ENCODE measurements around the gene TNS1. TPM values are rescaled to one million over a fixed set of nuclear protein-coding genes. Genes with fewer than 3 reads are reported as not detected.
A peak's percentile ranks its signal among the peaks of the same experiment; 100 is the strongest.

The TNS1 gene
- total RNA-seq, 1 experiment from 2014 or later, result 3.4 TPM

GRCh38 chr2:217876253-217876570, 126.6 kb downstream of the TNS1 start:
- no peak overlapping the region for H3K4me3 Mint-ChIP-seq
- no peaks in the 10 kb centered on the region for H4K20me1 ChIP-seq (ENCODE audit: control insufficient read depth, insufficient read depth, insufficient read length)
- no peaks in the 10 kb centered on the region for H3K79me2 ChIP-seq (ENCODE audit: insufficient read depth, low read length)
- H3K9me3 Mint-ChIP-seq, result no peaks in the 10 kb centered on the region
- WGBS (ENCODE audit: extremely low coverage, insufficient read length, low lambda C conversion rate), result no CpG with 5 or more reads among the region's 4 CpGs
- no peak overlapping the region for H2BK15ac ChIP-seq (ENCODE audit: low read depth, low read length)
- H2BK12ac ChIP-seq (ENCODE audit: insufficient read length, low read depth, low read length), result no peak overlapping the region
- no peak overlapping the region for H3K27ac ChIP-seq (ENCODE audit: insufficient read length, low read depth, low read length)
- no peak overlapping the region for H2AFZ ChIP-seq (ENCODE audit: low read length)
- H3K9me3 ChIP-seq (ENCODE audit: control insufficient read depth, low read depth, low read length), result no peaks in the 10 kb centered on the region
- H3K27me3 ChIP-seq (ENCODE audit: insufficient read depth, low read length), result no peaks in the 10 kb centered on the region
- no peak overlapping the region for H2BK20ac ChIP-seq (ENCODE audit: low read depth, low read length, poor library complexity, severe bottlenecking)
- no peak overlapping the region for H3K18ac ChIP-seq (ENCODE audit: insufficient read length, low read depth, low read length)
- H4K8ac ChIP-seq (replicated peaks; ENCODE audit: insufficient read length, low read depth, low read length), result no peak overlapping the region
- H3K4me1 ChIP-seq (ENCODE audit: insufficient read depth, low read length), result no peaks in the 10 kb centered on the region; the same call in 1 of the 2 replicates
- no peak overlapping the region for H4K91ac ChIP-seq (ENCODE audit: insufficient read length, low read depth, low read length)
- H3K27ac Mint-ChIP-seq, result peak overlapping the region in 1 of 3 experiments; percentile 49; a peak in 1 of 7 replicates
- no peaks in the 10 kb centered on the region; a peak in 1 of 7 replicates for H3K36me3 Mint-ChIP-seq (ENCODE audit: insufficient read depth in 1 of 3, low read depth in 3 of 3)
- TF ChIP-seq CTCF (conservative IDR thresholded peaks at IDR 0.05), result no peak
- no peak overlapping the region for H3K4ac ChIP-seq (ENCODE audit: low read depth, low read length)
- no peak overlapping the region for H3K4me2 ChIP-seq (ENCODE audit: insufficient read depth, insufficient read length, low read length)
- no peak overlapping the region for H3T11ph ChIP-seq (ENCODE audit: low read length)
- H3K56ac ChIP-seq (ENCODE audit: insufficient read length, low read depth, low read length), result no peak overlapping the region
- no peak overlapping the region for H2BK5ac ChIP-seq (ENCODE audit: insufficient read length, low read length)
- H2AK5ac ChIP-seq (ENCODE audit: insufficient read length, low read length), result no peak overlapping the region
- H3K79me1 ChIP-seq (ENCODE audit: insufficient read depth, low read depth, low read length, poor library complexity, severe bottlenecking), result no peaks in the 10 kb centered on the region
- no peak overlapping the region for H2BK120ac ChIP-seq (ENCODE audit: low read depth, low read length, poor library complexity, severe bottlenecking)
- H3K27me3 Mint-ChIP-seq (ENCODE audit: low read depth), result no peaks in the 10 kb centered on the region; the same call in none of the 2 replicates
- H3K14ac ChIP-seq (ENCODE audit: insufficient read depth, low read length), result no peak overlapping the region; the same call in 1 of the 2 replicates
- H4K5ac ChIP-seq (ENCODE audit: insufficient read length, low read depth, low read length), result no peak overlapping the region
- no peak overlapping the region for H3K23ac ChIP-seq (ENCODE audit: insufficient read length, low read depth, low read length)
- H3K4me1 Mint-ChIP-seq, result peaks cover 23 to 26% of the 10 kb centered on the region in 2 experiments
- no peaks in the 10 kb centered on the region for H3K23me2 ChIP-seq (ENCODE audit: insufficient read length, low read depth, low read length, poor library complexity, severe bottlenecking)
- H3K9ac ChIP-seq (ENCODE audit: extremely low read depth, insufficient read length, low read length), result no peak overlapping the region
- no peak for DNase-seq
